NOMO-1 treated with dmso at 0.1 percent for 144 hours (cell line): Measurements from ENCODE around the gene ELOVL2.

Experiments
- DNase-seq: peaks from one replicate; lab custom pipeline; 2025; ENCODE audit not compliant: unreplicated experiment; lab: John Stamatoyannopoulos, UW

ELOVL2 gene

DNA sequence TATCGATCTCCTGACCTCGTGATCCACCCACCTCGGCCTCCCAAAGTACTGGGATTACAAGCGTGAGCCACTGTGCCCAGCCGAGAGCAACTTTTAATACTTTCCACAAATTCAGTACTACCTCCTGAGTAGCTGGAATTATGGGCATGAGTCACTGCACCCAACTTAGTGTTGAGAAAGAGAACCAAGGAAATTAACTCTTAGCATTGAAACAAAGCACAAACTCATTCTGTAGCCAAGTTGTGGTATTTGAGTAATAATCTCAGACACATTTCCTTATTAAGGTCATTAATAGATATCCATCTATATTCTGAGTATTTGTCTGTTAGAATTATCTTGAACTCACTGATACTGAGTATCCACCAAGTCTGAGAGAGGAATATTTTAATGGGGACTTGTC is 14.3 kb upstream of the ELOVL2 start:
- no peak for DNase-seq

DNA sequence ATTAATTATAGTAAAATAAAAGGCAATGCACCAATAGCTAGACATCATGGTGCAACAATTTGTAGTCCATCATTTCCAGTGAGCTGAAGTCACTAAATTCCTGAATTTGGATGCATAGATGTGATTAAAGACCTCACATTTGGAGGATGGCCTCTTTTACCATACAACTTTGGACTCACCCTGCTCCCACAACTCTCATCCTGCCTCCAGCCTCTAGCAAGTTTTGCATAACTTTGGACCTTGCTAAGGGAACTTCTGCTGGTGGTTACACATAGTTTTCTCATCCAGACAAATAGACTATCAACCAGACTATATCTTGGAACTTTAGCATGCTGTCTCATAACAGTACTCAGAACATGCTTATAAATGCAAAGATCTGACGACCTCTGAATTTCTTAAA is 12.8 kb upstream of the ELOVL2 start:
- DNase-seq, result no peak

GRCh38 chr6:11055127-11055627 is 11.1 kb upstream of the ELOVL2 start:
- no peak for DNase-seq

GRCh38 chr6:11054722-11055121 is 10.6 kb upstream of the ELOVL2 start:
- no peak for DNase-seq

DNA sequence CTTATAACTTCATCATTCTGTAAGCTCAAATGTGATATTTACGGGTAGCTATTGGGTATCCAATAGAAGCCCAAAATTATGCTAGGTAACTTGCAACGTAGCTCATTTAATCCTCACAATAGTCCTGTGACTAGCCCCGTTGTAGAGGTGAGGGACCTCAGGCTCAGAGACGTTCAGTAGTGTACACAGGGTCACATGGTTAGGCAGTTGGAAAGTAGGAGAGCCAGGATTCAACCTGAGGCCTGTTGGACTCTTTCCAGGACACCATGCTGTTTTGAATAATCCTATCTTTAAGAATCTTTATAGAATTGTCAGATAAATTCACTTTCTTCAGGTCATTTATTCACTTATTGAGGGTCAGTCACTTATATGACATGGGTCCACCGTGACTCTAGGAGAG is 9.2 kb upstream of the ELOVL2 start:
- DNase-seq, result no peak

DNA sequence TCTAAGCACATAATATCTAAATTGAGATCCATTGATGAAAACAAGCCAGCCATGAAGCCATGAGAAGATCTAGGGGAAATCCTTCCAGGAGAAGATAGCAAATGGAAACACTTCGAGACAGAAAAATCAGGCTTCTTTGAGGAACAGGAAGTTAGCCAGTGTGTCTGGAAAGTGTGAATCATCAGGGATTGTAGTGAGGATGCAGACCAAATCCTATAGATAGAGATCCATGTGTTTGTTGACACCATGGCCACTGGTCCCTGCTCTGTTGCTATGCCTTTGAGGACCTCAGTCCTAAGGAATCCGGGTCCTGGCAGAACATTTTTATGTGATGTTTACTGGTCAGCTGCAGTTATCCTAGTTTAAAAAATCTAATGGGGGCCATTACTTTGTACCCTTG is 6.6 kb upstream of the ELOVL2 start:
- DNase-seq, result no peak

DNA sequence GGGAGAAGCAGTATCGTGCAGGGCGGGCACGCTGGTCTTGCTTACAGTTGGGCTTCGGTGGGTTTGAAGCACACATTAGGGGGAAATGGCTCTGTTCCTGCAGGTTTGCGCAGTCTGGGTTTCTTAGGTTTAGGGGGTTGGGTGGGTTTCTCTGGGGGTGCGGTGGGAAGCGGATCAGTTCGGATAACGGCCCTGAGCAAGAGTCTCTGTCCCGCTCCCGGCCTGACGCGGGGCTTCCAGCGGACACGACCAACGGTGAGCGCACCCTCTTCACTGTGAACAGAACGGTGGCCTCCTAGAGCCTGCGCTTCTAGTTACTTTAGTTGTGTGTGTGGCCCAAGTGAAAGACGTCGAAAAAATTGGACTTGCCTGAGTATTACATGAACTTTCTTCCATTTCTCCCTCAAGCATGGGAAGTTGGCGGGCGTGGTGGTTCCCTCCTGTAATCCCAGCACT is 635 bp upstream of the ELOVL2 start:
- DNase-seq, result no peak

- no peak for DNase-seq
These were observed 636 bp downstream of the ELOVL2 start for GRCh38 chr6:11043378-11043960.

DNA sequence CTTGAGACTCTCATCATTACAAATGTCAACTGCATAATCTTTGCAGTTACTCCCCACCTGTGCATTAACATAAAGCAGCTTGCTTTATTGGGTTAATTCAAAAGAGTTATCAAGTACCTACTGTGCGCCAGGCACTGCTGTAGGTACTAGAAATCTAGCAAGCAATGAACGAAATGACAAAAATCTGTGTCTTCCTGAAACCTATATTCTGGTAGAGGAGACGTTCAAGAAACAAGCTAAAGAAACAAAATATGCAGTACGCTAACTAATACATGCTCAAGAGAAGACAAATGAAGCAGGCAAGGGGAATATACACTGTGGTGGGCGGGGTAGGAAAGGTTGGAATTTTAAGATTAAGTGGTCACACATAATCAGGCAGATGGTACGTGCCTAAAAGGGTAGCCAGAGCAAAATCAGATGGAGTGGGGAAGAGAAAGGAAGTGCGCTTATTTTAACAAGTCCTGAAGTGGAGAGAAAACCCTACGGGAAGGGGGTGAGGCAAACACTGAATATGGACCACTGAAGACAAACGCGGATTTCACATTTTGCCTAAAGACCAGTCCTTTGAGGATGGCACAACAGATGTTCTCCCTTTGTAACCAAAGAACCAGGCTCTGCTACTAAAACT is 1.2 kb downstream of the ELOVL2 start:
- DNase-seq, result no peak

GRCh38 chr6:11042025-11042749 is 1.9 kb downstream of the ELOVL2 start:
- DNase-seq, result no peak

DNA sequence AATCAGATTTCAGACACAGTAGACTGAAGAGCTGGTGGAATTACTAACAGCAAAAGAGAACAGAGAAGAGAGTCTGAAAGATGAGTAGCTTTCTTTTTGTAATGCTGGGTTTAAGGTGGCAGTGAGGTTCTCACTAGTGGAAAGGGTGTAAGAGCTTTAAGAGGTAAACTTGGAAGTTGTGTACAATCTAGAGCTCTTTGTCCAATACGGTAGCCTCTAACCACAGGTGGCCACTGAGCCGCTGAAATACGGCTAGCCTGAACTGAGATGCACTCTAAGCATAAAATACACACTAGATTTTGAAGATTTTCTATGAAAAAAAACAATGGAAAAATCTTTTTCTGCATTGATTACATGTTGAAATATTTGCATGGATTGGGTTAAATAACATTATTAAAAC is 4.0 kb downstream of the ELOVL2 start:
- no peak for DNase-seq

DNA sequence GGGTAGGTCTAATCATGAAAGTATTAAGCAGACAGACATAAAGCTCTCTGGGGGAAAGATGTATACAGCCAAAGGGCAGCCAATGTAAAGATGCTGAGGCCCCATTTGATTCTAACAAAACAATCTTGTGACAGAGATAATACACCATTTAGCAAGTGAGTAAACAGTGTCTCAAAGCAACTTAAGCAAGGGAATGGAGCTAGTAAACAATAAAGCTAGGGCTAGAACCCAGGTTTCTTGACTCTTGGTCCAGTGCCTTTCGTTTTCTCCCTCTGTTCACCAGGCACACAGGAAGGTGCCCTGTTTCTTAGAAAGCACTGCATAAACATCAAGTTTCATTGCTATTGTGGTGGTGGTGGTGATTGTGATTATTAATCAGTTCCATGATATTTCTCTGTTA is 5.1 kb downstream of the ELOVL2 start:
- DNase-seq, result no peak

- DNase-seq, result no peak
These were observed 7.1 kb downstream of the ELOVL2 start for GRCh38 chr6:11036977-11037430.

GRCh38 chr6:11036351-11036740 is 7.8 kb downstream of the ELOVL2 start:
- DNase-seq, result no peak

- no peak for DNase-seq
These were observed 8.3 kb downstream of the ELOVL2 start for GRCh38 chr6:11035616-11036350.

DNA sequence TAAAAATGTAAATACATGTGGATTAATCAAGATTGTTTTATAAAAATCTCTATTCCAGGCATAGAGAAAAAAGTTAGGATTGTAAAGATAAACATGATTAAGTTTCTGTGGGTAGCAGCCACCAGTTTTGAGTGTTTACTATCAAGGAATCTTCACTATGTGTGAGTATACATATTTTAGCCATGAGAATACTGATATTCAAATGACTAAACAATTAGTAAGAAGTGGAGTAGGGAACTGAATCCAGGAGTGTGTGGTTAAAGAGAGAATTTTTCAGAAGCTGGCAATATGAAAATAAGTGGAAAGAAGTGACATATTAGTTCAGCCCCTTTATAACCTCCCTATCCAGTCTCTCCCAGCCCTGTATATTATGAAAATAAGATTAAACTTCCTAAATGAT is 10.3 kb downstream of the ELOVL2 start:
- no peak for DNase-seq

DNA sequence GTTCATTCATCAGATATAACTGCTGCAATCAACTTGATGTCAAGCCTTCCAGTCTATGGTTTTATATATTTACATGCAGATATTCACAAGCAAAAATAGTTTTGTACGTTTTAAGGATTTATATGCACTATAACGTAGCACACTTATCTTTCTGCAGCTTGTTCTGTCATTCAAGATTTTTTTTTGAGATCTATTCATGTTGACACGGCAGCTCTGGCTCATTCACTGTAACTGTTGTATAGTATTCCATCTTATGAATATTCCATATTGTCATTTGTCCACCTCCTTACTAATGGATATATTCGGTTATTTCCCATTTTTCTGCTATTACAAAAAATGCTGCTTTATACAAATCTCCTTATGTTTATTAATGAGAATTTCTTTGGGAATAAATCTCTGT is 13.2 kb downstream of the ELOVL2 start:
- no peak for DNase-seq

GRCh38 chr6:11028959-11029358 is 15.1 kb downstream of the ELOVL2 start:
- no peak for DNase-seq

DNA sequence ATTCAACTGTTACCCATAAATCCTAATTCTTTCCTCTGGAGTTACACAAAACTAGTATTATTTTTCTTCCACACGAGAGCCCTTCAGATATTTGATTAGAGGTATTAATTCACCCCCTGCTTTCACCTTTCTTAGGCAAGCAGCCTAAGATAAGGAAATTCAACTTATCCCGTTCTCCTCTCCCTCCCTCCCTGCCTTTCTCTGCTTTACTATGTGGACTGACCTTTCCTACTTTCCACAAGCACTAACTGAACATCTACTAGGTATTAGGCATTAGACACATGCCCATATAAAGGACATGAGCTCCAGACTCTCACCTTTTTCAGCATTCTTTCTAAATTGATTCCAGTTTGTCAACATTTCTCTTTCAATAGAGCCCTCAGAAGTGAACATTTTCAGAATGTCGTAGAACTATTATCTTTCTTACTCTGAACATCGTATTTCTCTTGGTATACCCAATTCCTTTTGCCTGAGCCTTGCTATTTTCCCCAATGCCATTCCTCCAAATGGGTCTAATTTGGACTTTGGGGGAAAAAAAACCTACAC is 16.5 kb downstream of the ELOVL2 start:
- DNase-seq, result no peak

- no peak for DNase-seq
These were observed 18.0 kb downstream of the ELOVL2 start for GRCh38 chr6:11025921-11026635.

GRCh38 chr6:11025130-11025529 is 19.0 kb downstream of the ELOVL2 start:
- DNase-seq, result no peak
